ENCODE data around the gene KSR1.

GRCh38 chr17:27573548-27573947, 117.3 kb downstream of the KSR1 start:
- TF ChIP-seq SNAI2 (CRISPR knock-in tag; IDR thresholded peaks at IDR 0.05) (no peak), ARNTL (CRISPR knock-in tag; IDR thresholded peaks at IDR 0.05; ENCODE audit: borderline replicate concordance, low read depth) (no peak), ZNF70 (CRISPR knock-in tag; IDR thresholded peaks at IDR 0.05) (no peak), ZFP3 (CRISPR knock-in tag; IDR thresholded peaks at IDR 0.05) (no peak)

Measured in SK-N-SH treated with all-trans-retinoic acid at 6 μM for 48 hours (cell line).